GM23338 (cell line): ENCODE results near the gene FAM32A.

Source experiments
- CREB1 ChIP-seq: fragments of 250-450 bp; sonication (Bioruptor Pico); IDR thresholded peaks from 2 replicates; pipeline ENCODE4 v1.5.0; 2020; ENCODE audit warnings: low read depth, mild to moderate bottlenecking, moderate library complexity
- CTCF ChIP-seq, 2 experiments: fragments of 200-600 bp in 1 of 2; sonication (generic) in 1 of 2; conservative IDR thresholded peaks; 2 replicates each; pipeline versions ENCODE4 v1.5.1 to v1.6.1; 2016 to 2017; ENCODE audit warnings: antibody characterized with exemption in 2 of 2, low read depth in 2 of 2, mild to moderate bottlenecking in 2 of 2, moderate library complexity in 1 of 2
- EZH2 ChIP-seq: fragments of 200-600 bp; sonication (generic); IDR thresholded peaks from one replicate; pipeline ENCODE4 v1.8.0; 2017; ENCODE audit warnings: antibody characterized with exemption, mild to moderate bottlenecking, low read depth; ENCODE audit not compliant: unreplicated experiment
- EZH2phosphoT487 ChIP-seq: fragments of 200-600 bp; sonication (generic); IDR thresholded peaks from one replicate; pipeline ENCODE4 v1.8.1; 2018; ENCODE audit warnings: antibody characterized with exemption; ENCODE audit not compliant: unreplicated experiment
- JUNB ChIP-seq: IDR thresholded peaks from one replicate; pipeline ENCODE4 v1.6.1; 2016; ENCODE audit warnings: antibody characterized with exemption; ENCODE audit not compliant: unreplicated experiment
- POLR2AphosphoS5 ChIP-seq: IDR thresholded peaks from 2 replicates; pipeline ENCODE4 v1.6.1; 2016; ENCODE audit warnings: antibody characterized with exemption, low read depth
- ZNF114 ChIP-seq: fragments of 250-450 bp; sonication (Bioruptor Pico); IDR thresholded peaks from 2 replicates; pipeline ENCODE4 v1.5.0; 2020; ENCODE audit warnings: mild to moderate bottlenecking, moderate library complexity
- TF ChIP-seq, protein P1 (sequence below): IDR thresholded peaks from 2 replicates; pipeline ENCODE4 v1.6.1; 2016; ENCODE audit warnings: antibody characterized with exemption
- TF ChIP-seq, protein P2 (sequence below): IDR thresholded peaks from one replicate; pipeline ENCODE4 v1.6.1; 2018; ENCODE audit warnings: antibody characterized with exemption; ENCODE audit not compliant: unreplicated experiment

GRCh38 chr19:16136185-16136999 is 48.8 kb upstream of the FAM32A start:
- TF ChIP-seq CTCF (conservative IDR thresholded peaks at IDR 0.05; ENCODE audit: low read depth in 2 of 2) (no peak), POLR2AphosphoS5 (no peak), CREB1 (CRISPR knock-in tag) (no peak), JUNB (no peak), ZNF114 (no peak), EZH2 (no peak), EZH2phosphoT487 (no peak)
- TF ChIP-seq, protein P1, sequence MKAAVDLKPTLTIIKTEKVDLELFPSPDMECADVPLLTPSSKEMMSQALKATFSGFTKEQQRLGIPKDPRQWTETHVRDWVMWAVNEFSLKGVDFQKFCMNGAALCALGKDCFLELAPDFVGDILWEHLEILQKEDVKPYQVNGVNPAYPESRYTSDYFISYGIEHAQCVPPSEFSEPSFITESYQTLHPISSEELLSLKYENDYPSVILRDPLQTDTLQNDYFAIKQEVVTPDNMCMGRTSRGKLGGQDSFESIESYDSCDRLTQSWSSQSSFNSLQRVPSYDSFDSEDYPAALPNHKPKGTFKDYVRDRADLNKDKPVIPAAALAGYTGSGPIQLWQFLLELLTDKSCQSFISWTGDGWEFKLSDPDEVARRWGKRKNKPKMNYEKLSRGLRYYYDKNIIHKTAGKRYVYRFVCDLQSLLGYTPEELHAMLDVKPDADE, result no peak
- TF ChIP-seq, protein P2, sequence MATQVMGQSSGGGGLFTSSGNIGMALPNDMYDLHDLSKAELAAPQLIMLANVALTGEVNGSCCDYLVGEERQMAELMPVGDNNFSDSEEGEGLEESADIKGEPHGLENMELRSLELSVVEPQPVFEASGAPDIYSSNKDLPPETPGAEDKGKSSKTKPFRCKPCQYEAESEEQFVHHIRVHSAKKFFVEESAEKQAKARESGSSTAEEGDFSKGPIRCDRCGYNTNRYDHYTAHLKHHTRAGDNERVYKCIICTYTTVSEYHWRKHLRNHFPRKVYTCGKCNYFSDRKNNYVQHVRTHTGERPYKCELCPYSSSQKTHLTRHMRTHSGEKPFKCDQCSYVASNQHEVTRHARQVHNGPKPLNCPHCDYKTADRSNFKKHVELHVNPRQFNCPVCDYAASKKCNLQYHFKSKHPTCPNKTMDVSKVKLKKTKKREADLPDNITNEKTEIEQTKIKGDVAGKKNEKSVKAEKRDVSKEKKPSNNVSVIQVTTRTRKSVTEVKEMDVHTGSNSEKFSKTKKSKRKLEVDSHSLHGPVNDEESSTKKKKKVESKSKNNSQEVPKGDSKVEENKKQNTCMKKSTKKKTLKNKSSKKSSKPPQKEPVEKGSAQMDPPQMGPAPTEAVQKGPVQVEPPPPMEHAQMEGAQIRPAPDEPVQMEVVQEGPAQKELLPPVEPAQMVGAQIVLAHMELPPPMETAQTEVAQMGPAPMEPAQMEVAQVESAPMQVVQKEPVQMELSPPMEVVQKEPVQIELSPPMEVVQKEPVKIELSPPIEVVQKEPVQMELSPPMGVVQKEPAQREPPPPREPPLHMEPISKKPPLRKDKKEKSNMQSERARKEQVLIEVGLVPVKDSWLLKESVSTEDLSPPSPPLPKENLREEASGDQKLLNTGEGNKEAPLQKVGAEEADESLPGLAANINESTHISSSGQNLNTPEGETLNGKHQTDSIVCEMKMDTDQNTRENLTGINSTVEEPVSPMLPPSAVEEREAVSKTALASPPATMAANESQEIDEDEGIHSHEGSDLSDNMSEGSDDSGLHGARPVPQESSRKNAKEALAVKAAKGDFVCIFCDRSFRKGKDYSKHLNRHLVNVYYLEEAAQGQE, result no peak
